Ramos (cell line): Measurements from ENCODE around the gene THRAP3.
"Not testable (repeated sequence)": the region's sequence is repeated elsewhere in the genome, so short reads cannot be mapped to it uniquely, and the experiment has no call there.

ENCODE experiments used
- in situ Hi-C: fragments of 300-500 bp; cut with MboI; formaldehyde crosslinking; loops from one replicate; pipeline ENCODE4 v1.14.3; 2022; ENCODE audit warnings: low sequenced_read_pairs; ENCODE audit not compliant: unreplicated experiment

THRAP3 gene

DNA sequence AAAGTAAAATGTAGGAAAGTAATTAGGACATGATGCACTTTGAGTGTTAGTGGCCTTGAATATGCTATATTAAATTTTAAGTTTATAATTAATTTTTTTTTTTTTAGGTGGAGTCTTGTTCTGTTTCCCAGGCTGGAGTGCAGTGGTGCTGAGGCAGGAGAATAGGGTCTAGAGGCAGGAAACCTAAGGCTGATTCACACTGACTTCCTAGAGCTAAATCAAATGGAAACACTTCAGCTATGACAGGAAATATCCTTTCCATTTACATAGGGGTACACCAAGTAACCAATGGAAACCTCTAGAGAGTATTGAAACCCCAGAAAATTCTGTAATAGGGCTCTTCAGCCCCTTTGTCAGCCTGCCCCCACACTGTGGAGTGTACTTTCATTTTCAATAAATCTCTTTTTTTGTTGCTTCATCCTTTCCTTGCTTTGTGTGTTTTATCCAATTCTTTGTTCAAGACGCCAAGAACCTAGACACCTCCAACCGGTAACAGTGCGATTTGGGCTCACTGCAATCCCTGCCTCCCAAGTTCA is 17.9 kb upstream of the THRAP3 start:
- in situ Hi-C loops, result no loop called here

DNA sequence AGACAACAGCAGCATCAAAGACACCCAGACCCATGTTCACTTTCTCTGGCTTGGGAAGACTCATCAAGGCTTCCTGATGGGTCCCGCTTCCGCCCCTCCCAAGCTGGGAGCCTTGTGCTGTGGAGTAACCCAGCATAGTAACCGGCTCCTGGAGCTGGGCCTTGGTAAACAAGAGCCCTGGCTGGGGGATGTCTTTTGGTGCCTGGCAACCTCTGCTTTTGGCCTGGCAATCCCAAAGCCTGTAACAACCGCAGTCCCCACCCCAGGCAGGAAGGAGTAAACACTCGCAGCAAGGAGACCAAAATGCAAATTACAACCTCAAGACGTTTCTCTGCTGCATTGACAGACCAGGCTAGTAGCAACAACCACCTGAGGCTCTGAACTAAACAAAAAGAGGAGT is 16.9 kb upstream of the THRAP3 start:
- in situ Hi-C loops, result no loop called here

DNA sequence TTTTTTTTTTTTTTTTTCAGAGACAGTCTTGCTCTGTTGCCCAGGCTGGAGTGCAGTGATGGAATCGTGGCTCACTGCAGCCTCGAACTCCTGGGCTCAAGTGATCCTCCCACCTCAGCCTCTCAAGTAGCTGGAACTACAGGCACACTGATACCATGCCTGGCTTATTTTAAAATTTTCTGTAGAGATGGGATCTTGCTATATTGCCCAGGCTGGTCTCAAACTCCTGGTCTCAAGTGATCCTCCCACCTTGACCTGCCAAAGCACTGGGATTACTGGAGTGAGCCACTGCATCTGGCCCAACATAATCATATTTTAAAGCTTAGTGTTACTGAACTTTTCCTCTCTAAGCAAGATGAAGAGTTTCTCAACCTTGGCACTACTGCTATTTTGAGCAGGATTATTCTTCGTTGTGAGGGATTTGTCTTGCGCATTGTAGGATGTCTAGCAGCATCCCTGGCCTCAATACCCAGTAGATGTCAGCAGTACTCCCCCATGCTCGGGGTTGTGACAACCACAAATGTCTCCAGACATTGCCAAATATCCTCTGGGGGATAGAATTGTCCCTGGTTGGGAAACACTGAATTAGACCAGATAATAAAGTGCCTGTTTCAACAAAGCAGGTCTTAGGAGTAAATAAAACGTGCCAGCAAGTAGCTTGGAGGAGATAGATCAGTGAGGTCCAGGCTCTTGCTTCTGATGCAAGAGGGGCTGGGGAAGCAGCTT is 15.1 kb upstream of the THRAP3 start:
- in situ Hi-C loops, result no loop called here

DNA sequence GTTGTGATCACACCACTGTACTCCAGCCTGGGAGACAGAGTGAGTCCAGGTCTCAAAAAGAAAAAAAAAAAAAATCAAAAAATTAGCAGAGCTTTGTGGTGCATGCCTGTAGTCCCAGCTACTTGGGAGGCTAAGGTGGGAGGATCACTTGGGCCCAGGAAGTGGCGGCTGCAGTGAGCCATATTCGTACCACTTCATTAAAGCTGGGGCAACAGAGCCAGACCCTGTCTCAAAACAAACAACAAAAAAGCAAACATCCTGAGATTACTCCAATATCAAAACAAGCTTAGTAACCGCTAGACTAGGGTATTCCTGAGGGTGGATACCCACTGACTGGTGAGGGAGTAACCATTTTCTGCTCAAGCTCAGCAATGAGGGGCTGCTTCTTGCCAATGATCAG is 12.9 kb upstream of the THRAP3 start:
- in situ Hi-C loops, result no loop called here

DNA sequence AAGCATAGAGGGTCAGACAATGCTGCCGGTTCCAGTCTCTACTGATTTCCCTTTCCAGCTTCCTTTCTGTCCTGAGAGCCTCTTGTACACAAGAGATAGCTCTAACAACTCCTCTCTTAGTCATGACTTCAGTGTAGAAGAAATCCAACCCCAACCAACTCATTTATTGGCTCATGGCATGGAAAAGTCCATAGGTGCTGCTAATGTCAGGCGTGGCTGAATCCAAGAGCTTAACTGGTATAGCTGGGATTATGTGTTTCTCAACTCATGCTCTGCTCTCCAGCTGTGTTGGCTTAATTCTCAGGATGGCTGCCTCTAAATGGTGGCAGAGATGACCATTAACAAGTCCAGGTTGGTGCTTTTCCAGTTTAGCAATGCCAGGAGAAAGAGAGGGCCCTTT is 12.4 kb upstream of the THRAP3 start:
- in situ Hi-C loops, result no loop called here

DNA sequence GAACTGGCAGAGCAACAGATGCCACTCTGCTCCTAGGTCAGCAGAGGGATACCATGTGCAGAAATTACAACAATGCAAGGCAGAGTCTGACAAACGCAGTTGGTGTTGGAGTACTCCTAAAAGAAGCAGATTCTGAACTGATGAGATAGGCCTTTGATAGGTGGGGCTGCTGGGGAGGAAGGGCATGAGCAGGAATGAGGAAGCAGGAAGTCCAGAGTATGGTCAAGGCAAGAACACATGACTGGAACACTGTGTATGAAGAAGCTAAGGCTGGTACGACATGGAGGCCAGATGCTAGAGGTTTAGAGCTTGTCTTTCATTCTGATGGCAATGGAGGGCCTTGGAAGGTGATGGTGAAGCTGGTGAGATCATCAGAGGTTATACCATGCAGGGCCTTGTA is 11.5 kb upstream of the THRAP3 start:
- in situ Hi-C loops, result no loop called here

DNA sequence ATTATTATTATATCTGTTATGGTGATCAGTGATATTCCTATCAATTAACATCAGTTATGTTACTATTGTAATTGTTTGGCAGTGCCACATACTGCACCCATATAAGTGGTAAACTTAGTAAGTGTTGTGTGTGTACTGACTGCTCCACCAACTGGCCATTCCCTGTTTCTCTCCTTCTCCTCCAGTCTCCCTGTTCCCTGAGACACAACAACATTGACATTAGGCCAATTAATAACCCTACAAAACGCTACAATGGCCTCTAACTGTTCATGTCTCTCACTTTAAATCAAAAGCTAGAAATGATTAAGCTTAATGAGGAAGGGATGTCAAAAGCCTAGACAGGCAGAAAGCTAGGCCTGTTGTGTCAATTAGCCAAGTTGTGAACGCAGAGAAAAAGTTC is 6.6 kb upstream of the THRAP3 start:
- in situ Hi-C loops, result no loop called here

DNA sequence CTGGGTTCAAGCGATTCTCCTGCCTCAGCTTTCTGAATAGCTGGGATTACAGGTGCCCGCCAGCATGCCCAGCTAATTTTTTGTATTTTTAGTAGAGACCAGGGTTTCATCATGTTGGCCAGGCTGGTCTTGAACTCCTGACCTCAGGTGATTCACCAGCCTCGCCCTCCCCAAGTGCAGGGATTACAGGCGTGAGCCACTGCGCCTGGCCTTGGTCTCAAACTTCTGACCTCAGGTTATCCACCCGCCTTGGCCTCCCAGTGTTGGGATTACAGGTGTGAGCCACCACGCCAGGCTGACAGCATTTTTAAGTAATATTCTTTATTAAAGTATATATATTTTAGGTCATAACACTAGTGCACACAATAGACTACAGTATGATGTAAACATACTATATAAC is 2.3 kb upstream of the THRAP3 start:
- in situ Hi-C loops, result not testable (repeated sequence)

DNA sequence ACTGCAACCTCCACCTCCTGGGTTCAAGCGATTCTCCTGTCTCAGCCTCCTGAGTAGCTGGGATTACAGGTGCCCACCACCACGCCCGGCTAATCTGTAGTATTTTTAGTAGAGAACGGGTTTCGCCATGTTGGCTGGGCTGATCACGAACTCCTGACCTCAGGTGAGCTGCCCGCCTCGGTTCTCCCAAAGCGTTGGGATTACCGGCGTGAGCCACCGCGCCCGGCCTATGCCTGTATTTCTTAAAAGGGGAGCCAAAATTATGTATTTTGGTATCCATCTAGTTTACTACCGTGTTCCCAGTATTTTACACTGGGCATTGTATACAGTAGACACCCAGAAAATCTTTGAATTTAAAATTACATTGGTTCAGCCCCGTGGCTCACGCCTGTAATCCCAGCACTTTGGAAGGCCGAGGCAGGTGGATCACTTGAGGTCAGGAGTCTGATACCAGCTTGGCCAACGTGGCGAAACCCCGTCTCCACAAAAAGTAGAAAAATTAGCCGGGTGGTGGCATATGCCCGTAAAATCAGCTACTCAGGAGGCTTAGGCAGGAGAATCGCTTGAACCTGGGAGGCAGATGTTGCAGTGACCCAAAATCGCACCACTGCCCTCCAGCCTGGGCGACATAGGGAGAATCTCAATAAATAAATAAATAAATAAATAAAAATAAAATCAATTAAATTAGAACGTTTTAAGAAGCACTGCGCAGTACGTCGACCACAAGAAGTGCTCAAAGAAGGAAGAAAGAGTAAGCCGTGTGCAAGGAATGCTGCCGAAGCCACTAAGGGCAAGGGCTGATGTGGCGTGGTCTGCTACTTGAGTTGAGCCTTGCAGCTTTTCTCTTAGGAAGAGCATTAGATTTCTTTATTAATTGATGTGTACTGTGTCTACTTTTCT is 1.5 kb upstream of the THRAP3 start:
- in situ Hi-C loops, result no loop called here

DNA sequence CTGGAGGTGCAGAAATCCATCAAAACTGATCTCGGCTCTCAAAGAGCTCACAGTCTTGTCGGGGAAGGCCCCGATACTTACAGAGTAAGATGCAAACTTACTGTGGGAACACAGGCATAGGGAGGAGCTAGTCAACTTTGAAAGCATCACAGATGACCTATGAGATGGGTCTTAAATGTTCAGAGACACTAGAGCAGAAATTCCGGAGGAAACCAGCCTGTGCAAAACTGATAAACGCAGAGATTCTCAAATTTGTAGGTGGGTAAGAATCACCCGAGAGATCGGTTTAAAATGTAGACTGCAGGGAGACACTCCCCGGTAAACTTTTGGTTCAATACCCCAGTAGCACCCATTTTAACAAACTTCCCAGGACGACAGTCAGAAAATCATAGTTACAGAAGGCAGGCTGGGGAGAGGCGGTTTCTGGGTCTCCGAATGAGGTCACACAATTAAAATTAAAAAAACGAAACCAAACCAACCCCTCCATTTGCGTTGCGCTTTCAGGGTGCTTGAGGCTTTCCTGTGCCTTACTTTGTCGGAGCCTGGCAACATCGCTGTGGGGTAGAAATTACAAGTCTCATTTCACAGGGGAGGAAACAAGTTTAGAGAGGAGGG is 755 bp upstream of the THRAP3 start:
- in situ Hi-C loops, result no loop called here

DNA sequence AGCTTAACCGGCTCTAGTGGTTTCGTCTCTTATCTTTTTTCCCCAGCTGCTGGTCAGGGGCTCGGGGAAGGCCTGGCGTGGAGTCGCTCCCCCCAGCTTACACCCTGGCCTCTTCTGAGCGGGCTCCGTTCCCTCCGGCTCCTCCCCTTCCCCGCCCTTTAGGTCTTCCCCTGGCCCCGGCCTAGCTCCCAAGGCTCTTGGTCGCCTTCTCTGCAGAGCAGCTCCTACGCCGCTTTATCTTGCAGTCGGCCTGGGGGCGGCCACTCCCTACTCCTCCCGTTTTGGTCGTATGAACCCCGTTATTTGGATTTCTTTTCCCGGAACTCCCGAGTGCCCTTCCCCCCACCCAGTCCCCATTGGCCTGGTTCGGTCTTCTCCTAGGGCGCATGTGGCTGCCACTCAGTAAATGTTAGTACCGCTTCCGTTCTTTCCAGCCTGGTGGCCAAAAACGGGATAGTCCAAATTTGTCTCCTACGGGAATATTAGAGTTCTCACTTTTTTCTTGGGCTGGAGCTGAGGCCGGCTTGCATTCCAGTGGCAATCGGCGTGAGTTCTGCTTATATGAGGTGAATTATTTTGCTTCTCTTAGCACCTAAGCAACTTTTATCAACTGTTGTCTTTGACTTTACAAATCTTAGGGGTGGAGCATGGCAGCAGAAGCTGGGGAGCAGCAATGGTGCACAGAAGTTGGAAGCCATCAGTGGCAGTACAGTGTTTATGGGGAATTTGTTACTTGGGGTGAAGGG is 467 bp downstream of the THRAP3 start:
- in situ Hi-C loops, result no loop called here

DNA sequence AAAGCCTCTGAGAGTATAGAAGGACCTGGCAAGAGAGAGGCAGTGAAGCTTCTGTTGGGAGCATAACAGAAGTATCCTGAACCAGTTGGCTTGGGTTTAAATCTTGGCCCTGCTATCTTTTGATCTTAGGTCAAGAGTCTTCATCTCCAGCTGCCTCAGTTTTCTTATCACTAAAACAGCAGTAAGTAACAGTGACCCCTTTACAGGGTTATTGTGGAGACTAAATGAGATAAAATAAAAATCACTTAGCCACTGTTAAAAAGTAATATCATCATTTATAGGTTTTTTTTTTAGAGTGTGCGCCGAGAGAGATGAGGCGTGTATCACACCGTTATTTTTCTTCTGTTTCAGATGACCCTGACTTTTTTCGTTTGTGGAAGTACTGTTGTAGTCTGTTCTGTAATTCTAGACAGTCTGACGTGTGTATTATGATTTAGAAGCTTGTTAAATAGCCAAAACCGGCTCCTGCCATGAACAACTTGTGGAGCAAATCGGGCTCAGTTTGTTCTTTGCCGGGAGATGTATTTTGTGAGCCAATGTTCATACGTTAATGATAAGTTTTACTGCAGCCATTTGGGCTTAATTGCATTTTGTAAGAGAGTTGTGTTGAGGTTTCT is 1.1 kb downstream of the THRAP3 start:
- in situ Hi-C loops, result no loop called here

DNA sequence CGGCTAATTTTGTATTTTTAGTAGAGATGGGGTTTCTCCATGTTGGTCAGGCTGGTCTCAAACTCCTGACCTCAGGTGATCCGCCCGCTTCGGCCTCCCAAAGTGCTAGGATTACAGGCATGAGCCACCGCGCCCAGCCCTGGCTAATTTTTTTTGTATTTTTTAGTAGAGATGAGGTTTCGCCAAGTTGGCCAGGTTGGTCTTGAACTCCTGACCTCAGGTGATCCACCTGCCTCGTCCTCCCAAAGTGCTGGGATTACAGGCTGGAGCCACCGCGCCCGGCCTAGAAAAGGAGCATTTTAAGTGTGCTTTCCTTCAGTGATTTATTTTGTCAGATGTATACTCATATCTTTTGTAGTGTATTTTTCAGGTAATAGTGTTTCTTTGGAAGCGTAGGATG is 6.0 kb downstream of the THRAP3 start:
- in situ Hi-C loops, result not testable (repeated sequence)

DNA sequence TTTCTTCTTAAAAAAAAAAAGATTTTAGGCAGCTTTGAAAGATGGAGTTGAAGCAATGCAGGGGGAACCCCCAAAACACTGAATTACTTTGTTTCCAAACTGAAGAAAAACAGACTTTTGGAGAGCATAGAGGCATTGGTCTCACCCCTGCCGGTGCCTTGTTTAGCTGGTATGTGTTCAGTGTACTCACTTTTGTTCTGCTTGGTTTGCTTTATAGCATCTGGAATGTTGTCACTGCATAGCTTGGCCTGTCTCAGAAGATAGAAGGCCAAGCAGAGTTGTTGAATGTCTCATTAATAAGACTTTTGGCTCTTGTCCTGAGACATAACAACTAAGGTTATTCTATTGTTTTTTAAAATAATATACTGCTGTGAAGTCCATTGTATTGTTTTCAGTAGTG is 6.9 kb downstream of the THRAP3 start:
- in situ Hi-C loops, result no loop called here

DNA sequence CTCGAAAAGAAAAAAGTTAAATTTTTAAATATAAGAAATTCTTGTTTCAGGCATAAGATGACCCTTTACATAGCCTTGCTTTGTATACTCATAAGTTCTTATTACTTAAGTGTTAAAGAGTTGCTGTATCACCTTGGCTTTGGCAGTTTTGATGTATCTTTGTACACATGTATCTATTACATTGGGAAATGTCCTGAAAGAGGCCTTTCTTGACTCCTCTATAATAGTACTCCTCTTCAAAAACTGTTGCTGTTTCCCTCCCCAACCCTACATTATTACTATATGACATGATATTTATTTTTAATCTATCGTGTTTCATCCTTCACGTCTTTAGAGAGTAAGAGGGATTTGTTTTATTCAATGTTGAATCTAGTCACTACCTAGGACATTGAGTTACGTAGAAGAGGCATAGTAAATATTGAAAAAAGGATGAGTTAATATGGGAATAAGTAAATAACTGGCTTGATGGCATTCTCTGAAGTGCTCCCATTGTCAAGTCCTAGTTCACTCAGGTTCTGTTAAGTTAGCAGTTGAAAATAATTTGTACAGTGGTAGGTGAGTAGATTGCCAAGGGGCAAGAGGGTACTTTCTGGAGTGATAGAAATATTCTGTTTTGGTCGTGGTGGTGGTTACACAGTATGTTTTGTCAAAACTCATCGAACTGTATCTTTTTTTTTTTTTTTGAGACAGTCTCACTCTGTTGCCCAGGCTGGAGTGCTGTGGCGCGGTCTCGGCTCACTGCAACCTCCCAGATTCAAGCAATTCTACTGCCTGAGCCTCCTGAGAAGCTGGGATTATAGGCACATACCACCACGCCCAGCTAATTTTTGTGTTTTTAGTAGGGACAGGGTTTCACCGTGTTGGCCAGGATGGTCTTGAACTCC is 8.2 kb downstream of the THRAP3 start:
- in situ Hi-C loops, result no loop called here

DNA sequence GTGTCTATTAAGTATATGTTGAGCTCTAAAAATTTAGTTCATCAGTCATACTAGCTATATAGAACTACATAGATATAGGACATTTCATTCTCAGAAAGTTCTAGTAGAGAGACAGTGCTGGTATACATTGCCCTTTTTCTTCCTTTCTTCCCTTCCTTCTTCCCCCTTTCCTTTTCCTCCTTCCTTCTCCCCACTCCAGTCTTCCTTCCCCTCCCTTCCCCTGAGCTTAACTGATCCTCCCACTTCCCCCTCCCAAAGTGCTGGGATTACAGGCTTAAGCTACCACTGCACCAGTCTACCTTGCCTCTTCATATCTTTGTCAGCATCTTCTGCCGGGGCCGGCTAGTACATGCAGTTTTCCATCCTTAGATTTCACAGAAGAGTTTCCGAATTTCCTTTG is 12.1 kb downstream of the THRAP3 start:
- in situ Hi-C loops, result no loop called here

DNA sequence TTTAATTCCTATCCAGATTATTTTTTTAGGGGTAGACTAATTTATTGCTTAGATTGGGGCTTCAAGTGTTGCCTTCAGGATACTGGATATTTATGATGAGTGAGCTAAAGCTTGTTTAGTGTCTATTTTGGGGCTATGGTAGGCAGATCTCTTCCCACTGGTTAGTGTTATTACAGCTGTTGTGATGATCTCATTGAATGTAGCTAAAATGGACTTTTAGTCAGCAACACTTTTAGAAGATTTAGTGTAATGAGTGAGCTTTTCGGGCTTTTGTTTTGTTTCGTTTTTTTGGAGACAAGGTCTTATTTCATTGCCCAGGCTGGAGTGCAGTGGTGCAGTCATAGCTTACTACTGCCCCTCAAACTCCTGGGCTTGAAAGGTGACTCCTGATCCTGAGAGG is 14.2 kb downstream of the THRAP3 start:
- in situ Hi-C loops, result no loop called here

DNA sequence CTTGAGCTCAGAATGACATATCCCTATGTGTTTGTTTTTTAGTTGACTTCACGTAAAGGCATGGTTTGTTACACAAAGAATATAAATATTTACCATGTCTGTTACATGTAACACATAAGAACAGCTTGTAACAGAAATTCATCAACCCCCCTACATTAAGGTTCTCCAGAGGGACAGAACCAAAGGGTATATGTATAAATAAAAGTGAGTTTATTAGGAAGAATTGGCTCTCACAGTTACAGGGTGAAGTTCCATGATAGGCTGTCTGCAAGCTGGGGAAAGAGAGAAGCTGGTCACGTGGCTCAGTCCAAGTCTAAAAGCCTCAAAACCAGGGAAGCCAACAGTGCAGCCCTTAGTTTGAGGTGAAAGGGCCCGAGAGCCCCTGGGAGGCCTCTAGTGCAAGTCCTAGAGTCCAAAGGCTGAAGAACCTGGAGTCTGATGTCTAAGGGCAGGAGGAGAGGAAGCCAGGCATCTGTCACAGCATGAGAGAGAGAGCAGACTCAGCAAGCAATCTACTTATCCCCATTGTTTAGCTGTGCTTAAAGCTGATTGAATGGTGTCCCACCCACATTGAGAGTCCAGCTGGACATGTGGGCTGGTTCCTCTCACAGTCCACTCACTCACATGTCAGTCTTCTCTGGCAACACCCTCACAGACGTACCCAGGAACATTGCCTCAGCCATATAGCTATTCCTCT is 15.8 kb downstream of the THRAP3 start:
- in situ Hi-C loops, result no loop called here
